K562 (cell line): ENCODE results near the gene ABCA3. TPM values are rescaled to one million over a fixed set of nuclear protein-coding genes. Genes with fewer than 3 reads are reported as not detected.

Experiments used
- ATAC-seq: fragments of 200-7000 bp; cut with Tn5 transposase; 3 replicates; pipeline ENCODE4 v1.9.1; 2020; ENCODE audit warnings: moderate library complexity
- BruUV-seq: library from RNA; stranded (reverse); fragments of 400-500 nt; replicated peaks from 2 replicates; lab custom pipeline; 2021; lab: Mats Ljungman, UMichigan
- CTCF ChIA-PET: fragments of 300-600 bp; formaldehyde crosslinking; extraction: SDS; loops from one replicate; lab custom pipeline; 2021; ENCODE audit warnings: low intra/inter-chr PET ratio; lab: Yijun Ruan, JAX
- POLR2A ChIA-PET: fragments of 300-600, 350-650 bp; sonication (Branson Sonifier 250); formaldehyde crosslinking; extraction: SDS; loops from one replicate; lab custom pipeline; 2021; ENCODE audit warnings: antibody characterized with exemption, inconsistent platforms; lab: Yijun Ruan, JAX
- DNase-seq, 4 experiments: peaks; one replicate each; pipeline versions ENCODE4 v3.0.0 to v3.0.0-alpha.2; 2011 to 2018; ENCODE audit warnings: low spot score in 3 of 4, mixed read lengths in 3 of 4; ENCODE audit errors: extremely low read depth in 1 of 4
- FAIRE-seq: peaks from 2 replicates; lab custom pipeline; 2011; peaks lifted over from hg19 to GRCh38; lab: Jason Lieb, UNC
- H2AFZ ChIP-seq: 2 replicates; pipeline ENCODE4 v1.6.0; 2011; ENCODE audit warnings: low read depth, low read length, control low read depth, inconsistent platforms
- H3K27ac ChIP-seq: fragments of 200-600 bp; 3 replicates; pipeline ENCODE4 v1.8.0; 2011; ENCODE audit warnings: low read depth, mild to moderate bottlenecking, control low read depth, inconsistent platforms, low read length, moderate library complexity, mixed read lengths; ENCODE audit errors: extremely low read depth
- H3K27me3 ChIP-seq, 2 experiments: fragments of 300-600 bp in 1 of 2; 2 replicates in 1 of 2; 3 replicates in 1 of 2; pipeline versions ENCODE4 v1.6.0 to v1.8.0; 2011; ENCODE audit warnings: inconsistent platforms in 2 of 2, low read length in 2 of 2, mild to moderate bottlenecking in 1 of 2, mixed read lengths in 1 of 2, moderate library complexity in 1 of 2; ENCODE audit not compliant: control insufficient read depth in 2 of 2, insufficient read depth in 2 of 2
- H3K36me3 ChIP-seq: fragments of 300-600 bp; 3 replicates; pipeline ENCODE4 v1.8.0; 2011; ENCODE audit warnings: mild to moderate bottlenecking, low read length, inconsistent platforms; ENCODE audit not compliant: control insufficient read depth, insufficient read depth
- H3K4me1 ChIP-seq, 2 experiments: fragments of 200-600 bp in 1 of 2; replicated peaks in 1 of 2; 2 replicates in 1 of 2; 3 replicates in 1 of 2; pipeline versions ENCODE4 v1.5.1 to v1.8.0; 2011; ENCODE audit warnings: inconsistent platforms in 2 of 2, low read length in 2 of 2, mild to moderate bottlenecking in 1 of 2, mixed read lengths in 1 of 2, moderate library complexity in 1 of 2; ENCODE audit not compliant: control insufficient read depth in 2 of 2, insufficient read depth in 2 of 2
- H3K4me2 ChIP-seq: 2 replicates; pipeline ENCODE4 v1.6.1; 2011; ENCODE audit warnings: low read length, control low read depth, inconsistent platforms, mixed read lengths; ENCODE audit not compliant: insufficient read depth
- H3K4me3 ChIP-seq: fragments of 200-600 bp; sonication (generic), shearing (Covaris generic); 2 replicates; pipeline ENCODE4 v1.5.1; 2016; ENCODE audit warnings: control low read depth, inconsistent platforms
- H3K79me2 ChIP-seq: fragments of 200-600 bp; 3 replicates; pipeline ENCODE4 v1.8.0; 2011; ENCODE audit warnings: low read length, inconsistent platforms; ENCODE audit not compliant: control insufficient read depth, insufficient read depth
- H3K9ac ChIP-seq, 2 experiments: 2 replicates each; pipeline versions ENCODE4 v1.6.0 to v1.6.1; 2011; ENCODE audit warnings: low read depth in 2 of 2, low read length in 2 of 2, control low read depth in 1 of 2, inconsistent platforms in 1 of 2, mild to moderate bottlenecking in 1 of 2, mixed read lengths in 1 of 2; ENCODE audit not compliant: insufficient read depth in 1 of 2
- H3K9me1 ChIP-seq: one replicate; pipeline ENCODE4 v1.6.0; 2011; ENCODE audit warnings: inconsistent platforms, mild to moderate bottlenecking, low read length, moderate library complexity; ENCODE audit not compliant: control insufficient read depth, insufficient read depth
- H3K9me3 ChIP-seq: replicated peaks from 2 replicates; pipeline ENCODE4 v1.5.1; 2011; ENCODE audit warnings: low read depth, low read length, inconsistent platforms; ENCODE audit not compliant: control insufficient read depth, insufficient read depth
- H4K20me1 ChIP-seq: replicated peaks from 2 replicates; pipeline ENCODE4 v1.6.1; 2011; ENCODE audit warnings: low read length, inconsistent platforms, mixed read lengths; ENCODE audit not compliant: control insufficient read depth, insufficient read depth
- EZH2 ChIP-seq: IDR thresholded peaks from 2 replicates; pipeline ENCODE4 v1.6.1; 2012; ENCODE audit warnings: low read depth, mild to moderate bottlenecking, inconsistent platforms, low read length, borderline replicate concordance
- SAP30 ChIP-seq: fragments of 200-600 bp; sonication (generic); IDR thresholded peaks from 2 replicates; pipeline ENCODE4 v1.6.1; 2012; ENCODE audit warnings: borderline replicate concordance, low read depth, mild to moderate bottlenecking, moderate library complexity, low read length, control low read depth, inconsistent platforms; ENCODE audit not compliant: insufficient read depth, poor library complexity, severe bottlenecking
- SMARCE1 ChIP-seq: fragments of 450-650 bp; IDR thresholded peaks from 2 replicates; pipeline ENCODE4 v1.7.1; 2016; ENCODE audit warnings: mild to moderate bottlenecking
- ZNF274 ChIP-seq: IDR thresholded peaks from 2 replicates; pipeline ENCODE4 v1.6.1; 2011; ENCODE audit warnings: low read depth, mild to moderate bottlenecking, low read length, moderate library complexity, borderline replicate concordance
- WGBS: fragments of 100-300 bp; shearing (Covaris generic); methylation state at CpG from one replicate; pipeline ENCODE4 v1.1.6; 2016; ENCODE audit warnings: low coverage, mixed read lengths; ENCODE audit not compliant: insufficient coverage; ENCODE audit errors: missing lambda C conversion rate; 5-methylcytosine and 5-hydroxymethylcytosine counted together
- in situ Hi-C: fragments of 300-500 bp; cut with MboI; formaldehyde crosslinking; loops from 4 replicates; pipeline ENCODE4 v1.15.0; 2018; ENCODE audit warnings: inconsistent platforms, mixed read lengths
- intact Hi-C: fragments of 100-400 bp; cut with micrococcal nuclease; formaldehyde crosslinking; loops from 2 replicates; pipeline ENCODE4 v1.14.2; 2022
- polyA plus RNA-seq, 8 experiments: library from polyadenylated mRNA; depleted of rRNA in 4 of 8; stranded (reverse) in 5 of 8; unstranded in 3 of 8; fragments of >200 nt; fragmentation: Nextera tagmentation in 2 of 8; fragmentation: Illumina TruSeq in 1 of 8; extraction: Ambion mirVana in 2 of 8; extraction: Trizol in 1 of 8; gene quantifications; 2 replicates each; pipeline versions ENCODE4 v1.2.1 to v1.2.3, GENCODE V29; 2011 to 2014; ENCODE audit warnings: inconsistent platforms in 1 of 8, missing spikeins in 1 of 8
- total RNA-seq, 7 experiments: library from RNA; depleted of rRNA in 6 of 7; stranded (reverse); fragments of >200 nt in 6 of 7; fragmentation: Illumina TruSeq in 2 of 7; extraction: Trizol in 2 of 7; gene quantifications; 2 replicates each; pipeline versions ENCODE4 v1.2.1 to v1.2.3, GENCODE V29; 2011 to 2021; ENCODE audit warnings: low replicate concordance in 1 of 7
- TF ChIP-seq, protein P1 (sequence below): IDR thresholded peaks from 2 replicates; pipeline ENCODE4 v1.6.1; 2016; ENCODE audit warnings: missing genetic modification characterization, missing compliant biosample characterization

Gene ABCA3
- total and polyA plus RNA-seq, 9 of the 15 experiments (the other 6 are each of a cell fraction or from before 2014, with no cell fraction given): 0.66 to 23.7 (median 6.9) TPM

DNA sequence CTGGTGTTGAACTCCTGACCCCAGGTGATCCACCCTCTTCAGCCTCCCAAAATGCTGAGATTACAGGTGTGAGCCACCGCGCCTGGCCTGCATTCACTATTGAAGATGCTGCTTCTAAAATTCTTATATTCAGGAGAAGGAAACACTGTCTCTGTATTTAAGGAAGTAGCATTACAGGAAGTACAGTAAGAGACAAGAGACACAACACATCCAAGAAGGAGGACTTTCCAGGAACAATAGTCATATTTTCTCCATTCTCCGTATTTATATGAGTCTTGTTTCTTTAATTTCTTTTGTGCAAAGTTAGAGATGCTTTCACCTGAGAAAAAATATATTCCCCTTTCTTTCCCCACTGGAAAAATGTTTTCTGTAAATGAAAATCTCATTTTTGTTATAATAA is 18.3 kb upstream of the ABCA3 start:
- Histone ChIP-seq H3K27me3 (peaks cover 3 to 6% of the 10 kb centered on the region in 2 experiments; a peak in 1 of 5 replicates), H3K27ac (no peak overlapping the region), H4K20me1 (no peaks in the 10 kb centered on the region), H3K36me3 (no peaks in the 10 kb centered on the region), H3K4me2 (no peak overlapping the region), H3K4me3 (no peak overlapping the region), H3K9ac (no peak overlapping the region), H3K79me2 (no peaks in the 10 kb centered on the region), H3K9me1 (no peaks in the 10 kb centered on the region), H3K9me3 (peaks cover 8% of the 10 kb centered on the region; the same call in 1 of the 2 replicates), H3K4me1 (no peaks in the 10 kb centered on the region; a peak in 1 of 5 replicates), H2AFZ (no peak overlapping the region)
- FAIRE-seq (no peak), ATAC-seq (no peak), DNase-seq (no peak)
- intact Hi-C loops: no loop called here
- WGBS: 75% methylated on average over 3 of the region's 3 CpGs
- POLR2A ChIA-PET: no interaction called here
- TF ChIP-seq EZH2: no peak
- TF ChIP-seq, protein P1, sequence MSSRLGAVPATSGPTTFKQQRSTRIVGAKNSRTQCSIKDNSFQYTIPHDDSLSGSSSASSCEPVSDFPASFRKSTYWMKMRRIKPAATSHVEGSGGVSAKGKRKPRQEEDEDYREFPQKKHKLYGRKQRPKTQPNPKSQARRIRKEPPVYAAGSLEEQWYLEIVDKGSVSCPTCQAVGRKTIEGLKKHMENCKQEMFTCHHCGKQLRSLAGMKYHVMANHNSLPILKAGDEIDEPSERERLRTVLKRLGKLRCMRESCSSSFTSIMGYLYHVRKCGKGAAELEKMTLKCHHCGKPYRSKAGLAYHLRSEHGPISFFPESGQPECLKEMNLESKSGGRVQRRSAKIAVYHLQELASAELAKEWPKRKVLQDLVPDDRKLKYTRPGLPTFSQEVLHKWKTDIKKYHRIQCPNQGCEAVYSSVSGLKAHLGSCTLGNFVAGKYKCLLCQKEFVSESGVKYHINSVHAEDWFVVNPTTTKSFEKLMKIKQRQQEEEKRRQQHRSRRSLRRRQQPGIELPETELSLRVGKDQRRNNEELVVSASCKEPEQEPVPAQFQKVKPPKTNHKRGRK (tag): 0 out of 2 replicates have a peak, but pooled peaks have one; percentile 22
- no peak for TF ChIP-seq SAP30
- no peak for TF ChIP-seq SMARCE1
- no peak for TF ChIP-seq ZNF274
- CTCF ChIA-PET: no interaction called here
- in situ Hi-C loops: no loop called here
- BruUV-seq: no TSS peak
